ENCODE measurements around the gene NBPF3.

Gene NBPF3

DNA sequence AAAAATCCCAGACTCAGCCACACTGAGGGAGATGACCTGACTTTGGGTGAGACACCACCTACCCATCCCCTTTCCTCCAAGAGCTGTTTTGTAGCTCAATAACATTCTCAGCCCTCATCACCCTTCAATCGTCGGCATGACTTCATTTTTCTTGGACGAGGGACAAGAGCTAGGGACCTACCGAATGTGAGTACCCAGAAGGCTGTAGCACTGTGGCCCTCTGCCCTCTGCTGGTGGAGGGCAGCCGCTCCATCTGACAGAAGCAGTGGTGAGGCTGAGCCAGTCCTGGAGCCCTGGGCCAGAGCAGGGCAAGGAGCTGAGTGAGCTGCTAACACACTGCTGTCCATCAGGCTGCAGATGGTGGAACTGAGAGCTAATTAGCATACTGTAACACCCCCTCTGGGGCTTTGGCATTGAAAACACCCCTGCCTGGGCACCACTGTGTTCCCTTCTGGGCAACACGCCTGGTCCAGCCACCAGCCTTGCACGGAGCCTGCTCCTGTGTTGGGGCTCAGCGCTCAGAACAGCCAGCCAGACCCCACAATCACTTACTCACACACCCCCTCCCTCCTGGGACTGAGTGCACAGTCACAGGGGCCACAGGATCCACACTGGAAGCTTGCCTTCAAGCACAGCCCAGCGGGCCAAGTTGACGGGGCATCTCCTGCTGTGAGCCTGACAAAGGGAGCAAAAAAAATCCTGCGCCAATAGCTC lies 51.0 kb downstream of the NBPF3 start:
- Histone ChIP-seq H3K4me3 (ENCODE audit: low read depth in 1 of 5, low read length in 5 of 5) (no peak overlapping the region), H3K27ac (ENCODE audit: low read depth, low read length) (no peak overlapping the region), H3K9me3 (ENCODE audit: control insufficient read depth in 5 of 5, low read length in 5 of 5) (peaks cover 0 to 4% (median 0%) of the 10 kb centered on the region in 5 donors), H3K9ac (ENCODE audit: low read length in 5 of 5) (no peak overlapping the region), H3K36me3 (ENCODE audit: control insufficient read depth in 5 of 5, insufficient read depth in 5 of 5, low read length in 5 of 5) (no peaks in the 10 kb centered on the region), H3K4me1 (ENCODE audit: control insufficient read depth in 5 of 5, insufficient read depth in 5 of 5, low read length in 5 of 5) (peaks cover 0 to 16% (median 7%) of the 10 kb centered on the region in 5 donors), H3K27me3 (ENCODE audit: control insufficient read depth in 5 of 5, insufficient read depth in 4 of 5, low read length in 5 of 5) (peaks cover 0 to 12% (median 6%) of the 10 kb centered on the region in 5 donors)

DNA sequence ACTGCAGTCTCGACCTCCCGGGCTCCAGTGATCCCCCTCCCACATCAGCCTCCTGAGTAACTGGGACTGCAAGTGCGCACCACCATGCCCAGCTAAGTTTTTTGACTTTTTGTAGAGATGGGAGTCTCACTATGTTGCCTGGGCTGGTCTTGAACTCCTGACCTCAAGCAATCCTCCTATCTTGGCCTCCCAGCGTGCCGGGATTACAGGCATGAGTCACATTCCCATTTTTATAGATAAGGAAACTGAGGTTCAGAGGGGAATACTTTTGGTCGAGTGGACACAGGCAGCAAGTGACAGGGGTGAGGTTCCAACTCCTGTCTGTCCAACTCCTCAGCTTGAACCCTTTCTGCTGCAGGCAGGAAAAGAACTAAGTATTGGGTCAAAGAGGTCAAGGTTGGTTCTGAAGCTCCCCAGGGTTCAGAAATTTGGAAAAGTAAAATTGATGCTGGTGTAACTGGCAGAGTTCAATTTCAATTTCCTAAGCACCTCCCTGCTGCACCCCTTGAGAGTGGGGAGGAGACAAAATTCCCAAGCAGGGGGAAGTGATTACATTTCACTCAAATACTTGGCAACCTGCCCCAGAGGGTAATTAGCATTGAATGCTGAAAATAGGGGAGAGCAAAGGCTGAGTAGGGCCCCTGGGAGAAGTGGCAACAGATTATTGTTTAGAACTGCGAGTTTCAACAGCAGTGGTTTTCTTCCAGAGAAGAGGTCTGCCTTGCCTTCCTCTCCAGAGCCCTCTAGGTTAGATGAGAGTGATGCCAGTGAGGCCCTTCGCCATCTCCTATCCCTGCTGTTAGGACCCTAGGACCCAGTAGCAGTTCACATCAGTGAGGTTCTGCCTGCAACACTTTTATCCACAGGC lies 51.8 kb downstream of the NBPF3 start:
- Histone ChIP-seq H3K9me3 (ENCODE audit: control insufficient read depth in 5 of 5, low read length in 5 of 5) (peaks cover 0 to 4% (median 0%) of the 10 kb centered on the region in 5 donors), H3K27me3 (ENCODE audit: control insufficient read depth in 5 of 5, insufficient read depth in 4 of 5, low read length in 5 of 5) (peaks cover 0 to 12% (median 6%) of the 10 kb centered on the region in 5 donors), H3K9ac (ENCODE audit: low read length in 5 of 5) (no peak overlapping the region), H3K4me3 (ENCODE audit: low read depth in 1 of 5, low read length in 5 of 5) (no peak overlapping the region), H3K4me1 (ENCODE audit: control insufficient read depth in 5 of 5, insufficient read depth in 5 of 5, low read length in 5 of 5) (peaks cover 0 to 16% (median 7%) of the 10 kb centered on the region in 5 donors), H3K27ac (ENCODE audit: low read depth, low read length) (no peak overlapping the region), H3K36me3 (ENCODE audit: control insufficient read depth in 5 of 5, insufficient read depth in 5 of 5, low read length in 5 of 5) (no peaks in the 10 kb centered on the region)

DNA sequence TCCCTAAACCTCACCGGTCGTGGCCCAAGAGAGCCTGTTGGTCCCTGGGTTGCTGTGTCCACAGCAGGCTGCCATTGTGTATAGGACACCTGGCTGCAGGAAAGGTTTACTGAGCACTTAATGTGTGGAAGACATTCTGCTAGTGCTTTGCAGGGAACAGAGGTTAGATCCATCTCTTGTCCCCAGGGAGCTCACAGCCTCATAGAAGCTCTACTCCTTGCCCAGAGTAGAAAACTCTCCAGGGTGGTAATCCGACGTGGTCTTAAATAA lies 52.4 kb downstream of the NBPF3 start:
- H3K27me3 ChIP-seq (ENCODE audit: control insufficient read depth in 5 of 5, insufficient read depth in 4 of 5, low read length in 5 of 5) = peaks cover 0 to 12% (median 6%) of the 10 kb centered on the region in 5 donors
- H3K36me3 ChIP-seq (ENCODE audit: control insufficient read depth in 5 of 5, insufficient read depth in 5 of 5, low read length in 5 of 5) = no peaks in the 10 kb centered on the region
- H3K9me3 ChIP-seq (ENCODE audit: control insufficient read depth in 5 of 5, low read length in 5 of 5) = peaks cover 0 to 4% (median 0%) of the 10 kb centered on the region in 5 donors
- H3K9ac ChIP-seq (ENCODE audit: low read length in 5 of 5) = no peak overlapping the region
- H3K4me1 ChIP-seq (ENCODE audit: control insufficient read depth in 5 of 5, insufficient read depth in 5 of 5, low read length in 5 of 5) = peaks cover 0 to 16% (median 7%) of the 10 kb centered on the region in 5 donors
- no peak overlapping the region for H3K27ac ChIP-seq (ENCODE audit: low read depth, low read length)
- no peak overlapping the region for H3K4me3 ChIP-seq (ENCODE audit: low read depth in 1 of 5, low read length in 5 of 5)

DNA sequence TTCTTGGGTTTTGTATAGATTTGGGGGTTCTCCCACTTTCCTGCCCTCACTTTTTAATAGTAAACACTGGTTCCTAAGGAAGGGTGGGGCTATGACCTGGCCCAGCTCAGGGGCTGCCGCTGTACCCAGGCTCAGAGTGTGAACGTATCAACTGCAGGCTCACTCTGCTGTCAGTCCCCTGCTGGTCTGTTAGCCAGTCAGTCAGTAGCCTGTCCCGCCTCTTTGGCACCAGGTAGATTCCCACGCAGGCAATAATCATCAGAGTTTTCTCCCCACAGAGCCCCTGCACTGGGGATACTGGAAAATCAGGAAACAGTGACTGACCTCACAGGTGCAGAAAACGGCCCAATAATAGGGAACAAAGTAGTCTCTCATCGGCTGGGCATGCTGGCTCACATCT lies 54.3 kb downstream of the NBPF3 start:
- Histone ChIP-seq H3K27ac (ENCODE audit: low read depth, low read length) (no peak overlapping the region), H3K9me3 (ENCODE audit: control insufficient read depth in 5 of 5, low read length in 5 of 5) (peaks cover 0 to 4% (median under 1%) of the 10 kb centered on the region in 5 donors), H3K4me3 (ENCODE audit: low read depth in 1 of 5, low read length in 5 of 5) (no peak overlapping the region), H3K4me1 (ENCODE audit: control insufficient read depth in 5 of 5, insufficient read depth in 5 of 5, low read length in 5 of 5) (peaks cover 0 to 16% (median 7%) of the 10 kb centered on the region in 5 donors), H3K27me3 (ENCODE audit: control insufficient read depth in 5 of 5, insufficient read depth in 4 of 5, low read length in 5 of 5) (peaks cover 0 to 5% (median under 1%) of the 10 kb centered on the region in 5 donors), H3K9ac (ENCODE audit: low read length in 5 of 5) (no peak overlapping the region), H3K36me3 (ENCODE audit: control insufficient read depth in 5 of 5, insufficient read depth in 5 of 5, low read length in 5 of 5) (no peaks in the 10 kb centered on the region)

DNA sequence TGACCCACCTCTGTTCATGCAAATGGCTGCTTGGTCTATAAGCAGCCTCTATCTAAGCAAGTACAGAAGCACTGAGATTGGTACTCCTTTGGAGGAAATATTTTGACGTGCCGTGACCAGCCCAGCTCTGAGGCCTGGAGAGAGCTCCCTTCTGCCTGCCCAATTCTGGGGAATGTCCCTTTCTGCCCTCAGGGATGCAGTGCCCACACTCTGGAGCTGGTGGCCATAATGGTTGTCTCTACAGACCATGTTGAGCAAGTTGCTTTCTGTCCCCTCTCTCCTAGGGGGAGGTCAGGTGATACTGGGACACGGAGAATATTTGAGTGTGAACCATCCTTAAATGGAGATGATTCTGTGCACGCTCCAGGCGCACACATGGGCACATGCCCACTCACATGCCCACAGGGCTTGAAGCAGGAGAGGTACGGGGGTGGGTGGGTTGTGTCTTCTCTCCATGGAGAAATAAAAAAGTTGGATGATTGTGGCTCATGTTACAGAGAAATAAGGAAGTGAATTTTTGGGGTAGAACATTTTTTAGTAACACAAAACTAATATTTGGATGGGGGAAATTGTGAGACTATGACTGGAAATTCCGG lies 55.4 kb downstream of the NBPF3 start:
- H3K4me3 ChIP-seq (ENCODE audit: low read depth in 1 of 5, low read length in 5 of 5) = no peak overlapping the region
- peaks cover 0 to 5% (median 0%) of the 10 kb centered on the region in 5 donors for H3K27me3 ChIP-seq (ENCODE audit: control insufficient read depth in 5 of 5, insufficient read depth in 4 of 5, low read length in 5 of 5)
- no peak overlapping the region for H3K9ac ChIP-seq (ENCODE audit: low read length in 5 of 5)
- H3K36me3 ChIP-seq (ENCODE audit: control insufficient read depth in 5 of 5, insufficient read depth in 5 of 5, low read length in 5 of 5) = no peaks in the 10 kb centered on the region
- peaks cover 0 to 4% (median 2%) of the 10 kb centered on the region in 5 donors for H3K9me3 ChIP-seq (ENCODE audit: control insufficient read depth in 5 of 5, low read length in 5 of 5)
- no peak overlapping the region for H3K27ac ChIP-seq (ENCODE audit: low read depth, low read length)
- peaks cover 0 to 16% (median 7%) of the 10 kb centered on the region in 5 donors for H3K4me1 ChIP-seq (ENCODE audit: control insufficient read depth in 5 of 5, insufficient read depth in 5 of 5, low read length in 5 of 5)

DNA sequence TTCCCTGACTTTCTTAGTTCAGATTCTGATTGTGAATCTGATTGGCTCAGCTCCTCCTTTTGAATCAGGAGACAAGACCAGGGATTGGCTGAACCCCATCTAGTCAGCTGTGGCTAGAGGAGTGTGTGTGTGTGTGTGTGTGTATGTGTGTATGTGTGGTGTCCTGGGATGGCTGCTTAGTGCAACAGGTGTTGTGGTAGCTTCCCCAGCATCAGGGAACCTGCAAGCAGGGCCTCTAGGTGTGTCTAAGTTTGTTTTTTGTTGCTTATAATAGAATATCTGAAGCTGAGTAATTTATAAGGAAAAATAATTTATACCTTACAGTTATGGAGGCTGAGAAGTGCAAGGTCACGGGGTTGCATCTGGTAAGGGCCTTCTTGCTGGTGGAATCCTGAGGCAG lies 56.1 kb downstream of the NBPF3 start:
- Histone ChIP-seq H3K9ac (ENCODE audit: low read length in 5 of 5) (no peak overlapping the region), H3K27me3 (ENCODE audit: control insufficient read depth in 5 of 5, insufficient read depth in 4 of 5, low read length in 5 of 5) (peaks cover 0 to 5% (median 0%) of the 10 kb centered on the region in 5 donors), H3K36me3 (ENCODE audit: control insufficient read depth in 5 of 5, insufficient read depth in 5 of 5, low read length in 5 of 5) (no peaks in the 10 kb centered on the region)

DNA sequence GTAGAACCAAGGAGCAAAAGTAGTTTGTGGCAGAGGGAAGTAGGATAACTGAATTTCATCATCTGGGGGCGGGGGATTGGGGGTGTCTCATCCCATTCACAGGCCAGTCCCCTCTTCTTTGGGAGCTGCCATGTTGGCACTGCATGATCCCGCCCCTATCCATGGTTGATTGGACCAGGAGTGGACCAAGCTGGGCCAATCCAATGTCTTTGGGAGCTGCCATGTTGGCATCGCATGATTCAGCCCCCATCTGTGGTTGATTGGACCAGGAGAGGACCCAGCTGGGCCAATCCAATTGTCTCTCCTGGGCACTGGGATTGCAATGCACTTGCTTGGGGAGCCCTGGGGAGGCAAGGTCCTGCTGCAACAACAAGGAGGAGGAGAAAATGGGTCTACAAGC lies 56.9 kb downstream of the NBPF3 start:
- Histone ChIP-seq H3K9me3 (ENCODE audit: control insufficient read depth in 5 of 5, low read length in 5 of 5) (peaks cover 0 to 4% (median 0%) of the 10 kb centered on the region in 5 donors), H3K4me3 (ENCODE audit: low read depth in 1 of 5, low read length in 5 of 5) (no peak overlapping the region), H3K36me3 (ENCODE audit: control insufficient read depth in 5 of 5, insufficient read depth in 5 of 5, low read length in 5 of 5) (no peaks in the 10 kb centered on the region), H3K27ac (ENCODE audit: low read depth, low read length) (no peak overlapping the region), H3K27me3 (ENCODE audit: control insufficient read depth in 5 of 5, insufficient read depth in 4 of 5, low read length in 5 of 5) (peaks cover 0 to 4% (median 0%) of the 10 kb centered on the region in 5 donors), H3K9ac (ENCODE audit: low read length in 5 of 5) (no peak overlapping the region), H3K4me1 (ENCODE audit: control insufficient read depth in 5 of 5, insufficient read depth in 5 of 5, low read length in 5 of 5) (peaks cover 0 to 6% (median 5%) of the 10 kb centered on the region in 5 donors)

More for the DNA sequence above, 56.1 kb downstream of the NBPF3 start:
- no peak overlapping the region for H3K27ac ChIP-seq (ENCODE audit: low read depth, low read length)
- H3K4me3 ChIP-seq (ENCODE audit: low read depth in 1 of 5, low read length in 5 of 5) = no peak overlapping the region
- peaks cover 0 to 4% (median 0%) of the 10 kb centered on the region in 5 donors for H3K9me3 ChIP-seq (ENCODE audit: control insufficient read depth in 5 of 5, low read length in 5 of 5)
- peaks cover 0 to 14% (median 7%) of the 10 kb centered on the region in 5 donors for H3K4me1 ChIP-seq (ENCODE audit: control insufficient read depth in 5 of 5, insufficient read depth in 5 of 5, low read length in 5 of 5)

DNA sequence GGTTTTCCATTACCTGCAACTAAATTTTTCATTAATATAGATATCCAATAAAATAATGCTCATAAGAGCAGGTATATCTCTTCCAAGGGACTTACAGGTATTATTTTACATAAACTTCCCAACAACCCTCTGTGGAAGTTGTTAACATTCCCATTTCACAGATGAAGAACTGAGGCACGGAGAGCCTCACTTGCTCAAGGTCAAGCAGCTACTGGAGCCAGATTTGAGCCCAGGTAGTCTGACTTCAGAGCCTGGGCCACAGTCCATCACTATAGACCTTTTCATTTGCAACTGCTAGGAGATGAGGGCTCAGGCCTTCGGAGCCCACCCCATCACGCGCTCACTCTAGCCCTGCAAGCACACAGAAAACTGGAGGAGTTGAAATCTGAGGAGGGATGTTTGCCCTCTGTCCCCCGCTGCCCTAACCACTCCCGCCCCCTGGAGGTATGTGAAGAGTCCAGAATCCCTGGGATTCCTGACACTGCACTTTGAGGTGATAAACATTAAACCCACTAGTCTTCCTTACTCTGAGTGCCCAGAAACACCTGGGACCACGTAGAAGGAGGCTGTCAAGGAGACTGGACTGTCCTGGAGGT lies 57.6 kb downstream of the NBPF3 start:
- Histone ChIP-seq H3K27me3 (ENCODE audit: control insufficient read depth in 5 of 5, insufficient read depth in 4 of 5, low read length in 5 of 5) (peaks cover 0 to 3% (median 0%) of the 10 kb centered on the region in 5 donors), H3K27ac (ENCODE audit: low read depth, low read length) (no peak overlapping the region), H3K4me3 (ENCODE audit: low read depth in 1 of 5, low read length in 5 of 5) (no peak overlapping the region), H3K4me1 (ENCODE audit: control insufficient read depth in 5 of 5, insufficient read depth in 5 of 5, low read length in 5 of 5) (no peaks in the 10 kb centered on the region), H3K9ac (ENCODE audit: low read length in 5 of 5) (no peak overlapping the region), H3K9me3 (ENCODE audit: control insufficient read depth in 5 of 5, low read length in 5 of 5) (peaks cover 0 to 4% (median 0%) of the 10 kb centered on the region in 5 donors), H3K36me3 (ENCODE audit: control insufficient read depth in 5 of 5, insufficient read depth in 5 of 5, low read length in 5 of 5) (no peaks in the 10 kb centered on the region)

DNA sequence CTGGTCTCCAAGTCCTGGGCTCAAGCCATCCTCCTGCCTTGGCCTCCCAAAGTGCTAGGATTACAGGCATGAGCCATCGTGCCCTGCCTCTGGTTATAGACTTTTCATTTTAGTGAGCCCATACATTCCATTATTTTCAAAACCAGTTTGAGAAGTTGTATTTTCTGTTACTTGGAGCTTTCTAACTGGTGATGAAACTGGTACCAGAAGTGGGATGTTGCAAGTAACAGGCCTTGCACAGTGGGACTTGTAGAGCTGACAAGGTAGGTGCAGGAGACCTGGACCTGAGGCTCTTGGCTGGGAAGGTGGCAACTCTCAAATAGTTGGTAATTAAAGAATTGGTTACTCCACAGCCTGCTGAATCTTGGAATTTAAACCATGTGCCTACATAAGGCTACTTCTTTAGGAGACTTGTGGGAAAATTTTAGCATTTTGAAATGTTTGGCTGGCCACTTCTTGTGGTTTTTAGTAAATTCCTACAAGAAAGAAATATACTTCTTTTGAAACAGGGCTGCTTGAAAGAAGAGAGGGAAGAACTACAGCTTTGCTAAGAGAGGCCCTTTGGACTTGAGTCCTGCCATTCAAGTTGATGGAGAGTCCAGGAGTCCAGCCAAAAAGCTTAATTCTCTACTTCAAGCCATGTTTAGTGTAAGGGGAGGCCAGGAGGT lies 59.5 kb downstream of the NBPF3 start:
- H3K36me3 ChIP-seq (ENCODE audit: control insufficient read depth in 5 of 5, insufficient read depth in 5 of 5, low read length in 5 of 5) = no peaks in the 10 kb centered on the region
- H3K4me3 ChIP-seq (ENCODE audit: low read depth in 1 of 5, low read length in 5 of 5) = no peak overlapping the region
- peaks cover 0 to 4% (median 0%) of the 10 kb centered on the region in 5 donors for H3K9me3 ChIP-seq (ENCODE audit: control insufficient read depth in 5 of 5, low read length in 5 of 5)
- no peaks in the 10 kb centered on the region for H3K4me1 ChIP-seq (ENCODE audit: control insufficient read depth in 5 of 5, insufficient read depth in 5 of 5, low read length in 5 of 5)
- peaks cover 2 to 5% (median 3%) of the 10 kb centered on the region in 5 donors for H3K27me3 ChIP-seq (ENCODE audit: control insufficient read depth in 5 of 5, insufficient read depth in 4 of 5, low read length in 5 of 5)
- no peak overlapping the region for H3K9ac ChIP-seq (ENCODE audit: low read length in 5 of 5)
- H3K27ac ChIP-seq (ENCODE audit: low read depth, low read length) = no peak overlapping the region
